HEK293T (cell line): ENCODE measurements around the gene C7orf33.

Experiments
- FOXM1 ChIP-seq: fragments of 450-650 bp; IDR thresholded peaks from 2 replicates; pipeline ENCODE4 v1.6.1; 2017; ENCODE audit warnings: mild to moderate bottlenecking, borderline replicate concordance
- HDGF ChIP-seq: fragments of 450-650 bp; IDR thresholded peaks from 2 replicates; pipeline ENCODE4 v1.6.1; 2017; ENCODE audit warnings: antibody characterized with exemption, borderline replicate concordance
- LEF1 ChIP-seq: fragments of 450-650 bp; IDR thresholded peaks from 2 replicates; pipeline ENCODE4 v1.6.1; 2017; ENCODE audit warnings: mild to moderate bottlenecking, borderline replicate concordance
- SP1 ChIP-seq: fragments of 450-650 bp; IDR thresholded peaks from 2 replicates; pipeline ENCODE4 v1.6.1; 2017

- no peak for TF ChIP-seq SP1
- no peak for TF ChIP-seq HDGF
- TF ChIP-seq FOXM1, result no peak
- no peak for TF ChIP-seq LEF1
Measured at GRCh38 chr7:148546857-148547256, 43.7 kb upstream of the C7orf33 start.
